Spleen (tissue), 7 donors: ENCODE results near the gene ACSM2B.

Experiments
- POLR2A ChIP-seq, 3 donors: fragments of 450-650 bp; IDR thresholded peaks; one replicate each; pipeline ENCODE4 v1.5.1; 2017; ENCODE audit warnings: antibody characterized with exemption in 3 of 3, mild to moderate bottlenecking in 1 of 3
- TF ChIP-seq, protein P1 (sequence below), 11 experiments: fragments of 200-600 bp in 7 of 11; fragments of 450-650 bp in 4 of 11; sonication (generic) in 4 of 11; IDR thresholded peaks in 8 of 11; conservative IDR thresholded peaks in 3 of 11; 1 replicate in 7 of 11; 2 replicates in 4 of 11; pipeline versions ENCODE4 v1.4.0 to v1.8.0; 2016 to 2021; ENCODE audit warnings: antibody characterized with exemption in 11 of 11, inconsistent platforms in 4 of 11, mild to moderate bottlenecking in 1 of 11
- donor health status: DM: no; HTN: no; CAD: no; lungs with moderate emphysema.
- donor health status: DM: no; HTN: no; CAD: no.
- donor health status: DM: no; HTN: no; CAD: no.

DNA sequence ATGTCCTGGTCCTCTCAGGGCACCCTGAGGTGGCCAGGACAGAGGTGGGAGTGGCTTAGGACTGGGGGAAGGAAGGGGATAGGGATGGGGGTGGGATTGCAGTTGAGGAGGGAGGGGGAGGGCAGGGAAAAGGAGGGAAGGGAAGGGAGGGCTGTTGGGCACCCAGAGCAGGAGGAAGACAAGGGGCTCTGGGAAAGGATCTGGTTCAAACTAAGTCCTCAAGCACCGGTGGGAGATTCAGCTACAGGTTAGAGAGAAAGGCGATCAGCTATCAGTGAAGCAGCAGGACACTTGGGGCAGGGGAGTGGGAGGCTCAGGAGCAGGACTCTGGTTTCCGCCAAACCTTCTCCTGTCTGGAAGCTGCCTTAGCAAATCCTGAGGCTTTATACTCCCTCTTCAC, 44.6 kb upstream of the ACSM2B start:
- TF ChIP-seq POLR2A (IDR thresholded peaks at IDR 0.05): no peak
- TF ChIP-seq, protein P1, sequence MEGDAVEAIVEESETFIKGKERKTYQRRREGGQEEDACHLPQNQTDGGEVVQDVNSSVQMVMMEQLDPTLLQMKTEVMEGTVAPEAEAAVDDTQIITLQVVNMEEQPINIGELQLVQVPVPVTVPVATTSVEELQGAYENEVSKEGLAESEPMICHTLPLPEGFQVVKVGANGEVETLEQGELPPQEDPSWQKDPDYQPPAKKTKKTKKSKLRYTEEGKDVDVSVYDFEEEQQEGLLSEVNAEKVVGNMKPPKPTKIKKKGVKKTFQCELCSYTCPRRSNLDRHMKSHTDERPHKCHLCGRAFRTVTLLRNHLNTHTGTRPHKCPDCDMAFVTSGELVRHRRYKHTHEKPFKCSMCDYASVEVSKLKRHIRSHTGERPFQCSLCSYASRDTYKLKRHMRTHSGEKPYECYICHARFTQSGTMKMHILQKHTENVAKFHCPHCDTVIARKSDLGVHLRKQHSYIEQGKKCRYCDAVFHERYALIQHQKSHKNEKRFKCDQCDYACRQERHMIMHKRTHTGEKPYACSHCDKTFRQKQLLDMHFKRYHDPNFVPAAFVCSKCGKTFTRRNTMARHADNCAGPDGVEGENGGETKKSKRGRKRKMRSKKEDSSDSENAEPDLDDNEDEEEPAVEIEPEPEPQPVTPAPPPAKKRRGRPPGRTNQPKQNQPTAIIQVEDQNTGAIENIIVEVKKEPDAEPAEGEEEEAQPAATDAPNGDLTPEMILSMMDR (IDR thresholded peaks at IDR 0.05 in 8 of 11, conservative IDR thresholded peaks at IDR 0.05 in 3 of 11): no peak
